AG09319 (cell line): ENCODE data around the gene AFTPH.

ENCODE experiments used
- DNase-seq: peaks from one replicate; pipeline ENCODE4 v3.0.0-alpha.2; 2010; ENCODE audit warnings: low read depth; ENCODE audit errors: extremely low read depth
- CTCF ChIP-seq: IDR thresholded peaks from 2 replicates; pipeline ENCODE4 v1.5.1; 2011; ENCODE audit warnings: low read depth, mild to moderate bottlenecking, inconsistent platforms, low read length, moderate library complexity

Gene AFTPH

GRCh38 chr2:64558445-64559081 lies 34.4 kb downstream of the AFTPH start:
- DNase-seq: no peak
- no peak for TF ChIP-seq CTCF

GRCh38 chr2:64562148-64562784 lies 38.1 kb downstream of the AFTPH start:
- TF ChIP-seq CTCF: peak; percentile 26
- DNase-seq: no peak

- no peak for DNase-seq
- no peak for TF ChIP-seq CTCF
Measured at GRCh38 chr2:64563436-64563938, 39.4 kb downstream of the AFTPH start.

- DNase-seq: no peak
- no peak for TF ChIP-seq CTCF
Measured at GRCh38 chr2:64565949-64566710, 42.0 kb downstream of the AFTPH start.

DNA sequence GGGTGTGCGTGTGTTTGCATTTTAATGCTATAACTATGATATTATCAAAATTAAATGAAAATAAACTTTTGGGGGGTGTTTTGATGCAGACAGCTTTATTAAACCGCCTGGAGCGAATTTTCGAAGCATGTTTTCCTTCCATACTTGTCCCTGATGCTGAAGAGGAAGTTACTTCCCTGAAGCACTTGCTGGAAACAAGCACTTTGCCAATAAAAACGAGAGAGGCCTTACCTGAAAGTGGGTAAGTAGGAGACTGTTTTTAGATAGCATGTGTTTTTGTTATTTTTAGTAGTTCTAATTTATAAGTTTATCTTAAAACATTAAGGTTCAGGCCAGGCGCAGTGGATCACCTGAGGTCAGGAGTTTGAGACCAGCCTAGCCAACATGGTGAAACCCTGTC lies 43.3 kb downstream of the AFTPH start:
- no peak for TF ChIP-seq CTCF
- DNase-seq: no peak

DNA sequence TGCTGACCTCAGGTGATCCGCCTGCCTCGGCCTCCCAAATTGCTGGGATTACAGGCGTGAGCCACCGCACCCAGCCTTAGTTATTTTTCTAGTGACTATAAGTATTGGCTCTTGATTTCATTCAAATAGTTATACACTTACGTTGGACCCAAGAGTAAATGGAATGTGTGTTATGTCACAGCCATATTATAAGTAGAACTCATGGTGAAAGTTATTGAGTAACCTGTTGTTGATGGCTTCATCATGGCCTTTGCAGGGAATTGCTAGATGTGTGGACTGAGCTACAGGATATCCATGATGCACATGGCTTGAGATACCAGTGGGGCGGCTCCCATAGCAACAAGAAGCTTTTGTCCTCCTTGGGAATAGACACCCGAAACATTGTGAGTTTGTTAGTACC lies 44.7 kb downstream of the AFTPH start:
- no peak for DNase-seq
- TF ChIP-seq CTCF: no peak

GRCh38 chr2:64574871-64575270 lies 50.7 kb downstream of the AFTPH start:
- TF ChIP-seq CTCF: no peak
- no peak for DNase-seq
